ENCODE results near the gene ZMIZ1.

The ZMIZ1 gene

DNA sequence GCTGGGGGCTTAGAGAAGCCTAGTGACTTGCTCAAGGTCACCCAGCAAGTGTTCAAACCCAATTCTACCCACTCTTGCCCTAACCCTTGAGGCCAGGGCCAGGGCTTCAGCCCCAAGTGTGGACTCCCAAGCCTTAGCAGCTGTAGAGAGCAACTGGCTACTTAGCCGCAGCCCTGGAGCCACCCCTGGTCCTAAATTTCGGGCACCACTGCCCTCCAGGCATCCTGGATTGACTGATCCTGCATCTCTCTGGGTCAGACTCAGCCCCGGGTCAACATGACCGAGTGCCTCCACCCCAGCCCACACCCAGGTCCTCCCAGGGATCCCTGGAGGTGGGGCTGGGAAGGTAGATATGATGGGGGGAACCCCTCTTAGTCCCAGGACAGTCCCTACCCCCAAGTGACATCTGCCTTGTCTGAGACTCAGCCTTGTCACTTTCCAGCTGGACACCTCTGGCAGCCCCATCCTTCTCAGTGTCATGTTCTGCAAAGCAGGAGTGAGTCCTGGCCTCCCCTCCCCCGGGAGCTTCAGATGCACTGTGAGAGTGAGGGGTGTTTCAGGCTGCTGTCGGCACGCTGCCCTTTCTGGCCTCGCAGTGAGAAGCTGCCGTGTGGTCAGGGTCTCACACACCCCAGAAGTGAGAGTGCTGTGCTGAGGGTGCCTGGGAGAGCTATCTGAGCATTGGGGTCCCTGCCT, 89.8 kb downstream of the ZMIZ1 start:
- no peak for FAIRE-seq

DNA sequence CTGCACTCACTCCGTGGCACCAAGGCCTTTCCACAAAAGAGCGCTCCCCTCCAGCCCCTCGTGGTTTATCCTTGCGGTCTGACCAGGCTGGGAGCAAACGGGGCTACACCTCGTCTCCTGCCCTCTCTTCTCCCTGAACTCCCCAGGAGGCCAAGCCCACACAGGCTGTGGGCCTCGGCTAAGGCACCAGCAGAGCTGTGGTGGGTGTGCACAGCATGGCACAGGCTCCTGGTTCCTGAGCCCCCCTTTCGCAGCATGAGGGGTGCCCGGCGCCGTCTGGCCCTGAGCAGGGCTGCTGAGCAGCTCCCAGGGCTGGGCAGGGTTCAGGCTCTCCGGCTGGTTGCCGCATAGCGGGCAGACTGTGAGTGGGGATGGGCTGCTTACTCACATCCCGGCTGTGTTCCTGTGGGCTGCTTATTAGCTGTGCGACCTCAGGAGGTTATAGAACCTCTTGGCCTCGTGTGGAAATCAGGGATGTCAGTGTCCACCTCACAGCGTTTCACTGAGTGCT, 90.4 kb downstream of the ZMIZ1 start:
- no peak for FAIRE-seq

DNA sequence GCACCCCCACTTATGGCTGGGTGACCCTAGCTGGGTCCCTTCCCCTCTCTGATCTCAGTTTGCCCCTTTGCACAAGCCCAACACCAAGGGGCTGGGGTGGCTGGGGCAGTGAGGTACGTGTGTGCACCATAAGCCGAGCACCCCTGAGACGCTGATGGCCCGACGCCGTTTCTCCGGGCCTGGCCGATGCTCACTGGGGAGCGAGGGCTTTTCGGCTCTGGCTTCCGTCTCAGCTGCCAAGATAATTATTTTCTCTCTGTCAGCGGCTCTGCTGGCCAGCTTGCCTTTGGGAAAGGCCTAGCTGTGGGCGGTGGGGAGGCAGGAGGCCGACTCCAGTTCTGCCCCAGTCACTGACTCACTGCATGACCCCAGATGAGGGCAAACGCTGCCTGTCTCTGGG, 91.0 kb downstream of the ZMIZ1 start:
- FAIRE-seq = no peak

DNA sequence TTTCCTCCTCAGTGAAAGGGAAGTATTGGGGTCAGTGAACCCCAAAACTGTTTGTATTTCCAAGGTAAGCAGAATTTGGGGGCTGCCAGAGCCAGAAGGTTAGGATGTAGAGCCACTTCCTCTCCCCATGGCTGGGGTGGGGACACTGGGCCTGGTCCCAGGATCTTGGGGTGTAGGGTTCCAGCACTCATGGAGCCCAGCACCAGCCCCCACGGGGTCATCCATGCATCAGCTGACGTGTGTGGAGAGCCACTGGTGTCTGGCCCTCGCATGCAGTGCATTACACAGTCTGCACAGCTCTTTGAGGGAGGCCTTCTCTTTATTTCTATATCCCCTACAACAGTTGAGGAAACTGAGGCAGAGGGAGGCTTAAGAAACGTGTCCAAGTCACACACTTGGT, 91.4 kb downstream of the ZMIZ1 start:
- FAIRE-seq = no peak

DNA sequence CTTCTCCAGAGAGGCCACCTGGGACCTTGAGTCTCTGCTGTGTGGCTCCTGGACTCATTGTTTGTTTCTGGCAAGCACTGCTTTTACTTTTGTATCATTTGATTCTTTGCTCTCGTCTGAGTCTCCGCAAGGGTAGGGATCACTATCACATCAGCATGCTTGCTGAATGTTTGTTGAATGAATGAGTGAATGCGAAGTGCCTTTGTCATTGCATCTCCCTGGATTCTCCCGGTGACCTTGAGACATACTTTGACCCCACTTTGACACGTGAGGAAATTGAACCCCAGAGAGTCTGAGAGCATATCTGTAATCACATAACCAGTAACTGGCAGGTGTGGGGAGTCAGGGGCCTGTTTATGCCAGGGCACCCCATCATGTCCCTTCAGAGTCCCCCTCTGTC, 92.8 kb downstream of the ZMIZ1 start:
- no peak for FAIRE-seq

- FAIRE-seq = no peak
These were observed 93.3 kb downstream of the ZMIZ1 start for GRCh38 chr10:79162022-79162421.

GRCh38 chr10:79162861-79163665, 94.3 kb downstream of the ZMIZ1 start:
- no peak for FAIRE-seq

GRCh38 chr10:79163666-79163975, 94.9 kb downstream of the ZMIZ1 start:
- FAIRE-seq = no peak

GRCh38 chr10:79164075-79164474, 95.3 kb downstream of the ZMIZ1 start:
- no peak for FAIRE-seq

DNA sequence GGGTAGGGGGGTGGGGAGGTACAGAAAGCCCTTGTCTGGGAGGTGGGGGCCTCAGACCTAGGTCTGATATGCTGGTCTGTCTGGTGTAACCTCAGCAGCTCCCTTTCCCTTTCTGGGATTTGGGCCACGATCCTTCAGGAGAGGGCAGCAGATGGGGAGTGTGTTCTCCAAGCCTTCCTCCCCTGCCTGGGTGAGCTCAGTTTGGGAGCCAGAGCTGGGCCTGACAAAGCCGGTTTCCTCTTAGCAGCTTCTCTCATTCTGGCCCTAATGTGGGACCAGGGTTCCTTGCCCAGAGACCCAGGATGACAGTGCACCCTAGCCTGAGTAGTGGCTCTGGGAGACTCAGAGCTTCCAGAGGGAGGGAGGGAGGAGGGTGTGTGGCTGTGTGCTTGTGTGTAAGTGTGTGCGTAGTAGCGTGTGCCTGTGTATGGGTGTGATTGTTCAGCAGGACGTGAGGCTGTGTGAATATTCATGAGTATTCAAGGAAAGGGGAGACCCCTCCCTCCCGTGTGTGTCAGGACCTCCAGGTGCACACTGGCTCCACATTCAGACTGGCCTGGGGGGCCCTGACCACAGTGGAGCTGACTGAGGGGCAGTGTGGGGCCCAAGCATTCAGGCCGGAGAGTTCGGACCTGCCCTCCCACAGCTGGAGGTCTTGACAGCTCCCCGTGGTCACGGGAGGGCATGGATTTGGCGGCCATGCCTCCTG, 96.5 kb downstream of the ZMIZ1 start:
- FAIRE-seq = no peak

GRCh38 chr10:79166312-79166721, 97.6 kb downstream of the ZMIZ1 start:
- FAIRE-seq = no peak

DNA sequence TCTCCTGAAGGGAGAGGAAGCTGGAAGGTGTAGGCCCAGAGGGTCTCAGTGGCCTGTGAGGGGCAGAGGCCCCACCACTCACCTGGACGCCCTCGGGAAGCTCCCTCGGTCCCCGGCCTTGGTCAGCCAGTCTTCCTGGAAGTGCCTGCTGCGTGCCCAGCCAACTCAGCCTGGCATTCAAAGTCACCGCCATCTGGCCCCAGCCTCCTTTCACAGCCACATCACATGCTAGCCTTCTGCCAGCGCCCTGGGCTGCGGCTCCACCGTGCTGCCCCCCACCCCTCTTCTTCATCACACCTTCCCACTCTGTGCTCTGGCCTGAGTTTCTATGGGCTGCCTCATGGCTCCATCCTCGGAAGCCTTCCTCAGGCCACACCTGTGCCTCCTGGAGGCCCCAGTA, 98.0 kb downstream of the ZMIZ1 start:
- FAIRE-seq = no peak

- no peak for FAIRE-seq
These were observed 98.8 kb downstream of the ZMIZ1 start for GRCh38 chr10:79167537-79167936.

- FAIRE-seq = no peak
These were observed 99.4 kb downstream of the ZMIZ1 start for GRCh38 chr10:79168210-79168609.

DNA sequence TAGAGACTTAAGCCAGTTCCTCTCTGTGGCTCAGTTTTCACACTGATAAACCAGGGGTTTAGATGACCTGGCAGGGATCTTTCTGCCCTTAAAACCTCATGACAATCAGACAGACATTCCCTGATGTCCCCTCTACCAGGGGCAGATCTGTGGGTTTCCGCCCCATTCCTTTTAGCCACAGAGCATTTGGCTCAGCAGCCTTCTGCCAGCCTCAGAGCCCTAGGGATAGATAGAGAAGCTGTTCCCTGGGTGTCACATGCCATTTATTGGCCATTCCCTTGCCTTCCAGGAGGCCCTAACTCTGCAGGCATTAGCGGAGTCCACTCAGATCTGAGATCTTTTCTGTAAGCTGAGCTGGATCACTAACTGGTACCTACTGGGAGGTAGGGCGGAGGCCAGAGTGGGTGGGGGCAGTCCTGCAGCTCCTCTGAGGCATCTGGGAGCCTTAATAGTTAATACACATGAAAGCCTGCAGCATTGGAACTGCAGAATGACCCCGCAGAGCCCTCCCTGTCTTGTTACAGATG, 101.5 kb downstream of the ZMIZ1 start:
- no peak for FAIRE-seq

DNA sequence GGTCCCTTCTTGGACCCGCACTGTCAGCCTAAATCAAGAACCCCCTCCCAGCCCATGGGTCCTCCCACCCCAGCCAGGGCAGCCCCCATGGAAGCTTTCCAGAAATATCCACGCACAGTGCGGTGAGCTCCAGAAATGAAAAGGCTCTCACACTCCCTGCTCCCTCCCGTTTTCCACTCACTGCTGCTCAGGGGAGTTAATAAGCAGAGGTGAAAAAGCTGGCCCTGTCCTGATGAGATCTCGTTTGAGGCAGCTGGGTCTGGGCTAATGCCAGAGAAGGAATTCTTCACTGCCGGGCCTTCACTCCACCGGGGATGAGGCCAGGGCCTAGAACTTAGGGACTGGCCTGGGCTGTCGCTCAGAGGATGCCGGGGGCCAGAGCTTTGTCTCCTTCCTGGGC, 102.2 kb downstream of the ZMIZ1 start:
- no peak for FAIRE-seq

DNA sequence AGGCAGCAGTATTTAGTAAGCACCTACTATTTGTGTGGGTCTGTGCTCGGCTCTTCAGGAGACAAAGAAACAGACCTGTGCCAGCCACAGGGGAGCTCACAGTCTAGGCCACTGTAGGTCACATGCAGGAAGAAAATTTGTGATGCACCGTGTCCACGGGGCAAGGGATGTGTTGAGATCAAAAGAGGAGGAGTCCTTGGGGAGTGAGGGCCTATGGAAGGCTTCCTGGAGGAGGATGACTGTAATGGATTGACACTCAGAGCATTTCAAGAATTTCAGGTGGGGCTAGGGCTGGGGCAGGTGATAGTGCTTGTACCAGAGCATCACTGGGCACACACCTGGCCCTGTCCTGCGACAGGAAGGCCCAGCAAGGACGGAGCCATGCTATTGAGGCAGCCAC, 102.7 kb downstream of the ZMIZ1 start:
- FAIRE-seq = no peak

- FAIRE-seq = no peak
These were observed 104.1 kb downstream of the ZMIZ1 start for GRCh38 chr10:79172881-79173280.

- no peak for FAIRE-seq
These were observed 105.0 kb downstream of the ZMIZ1 start for GRCh38 chr10:79173582-79174262.

DNA sequence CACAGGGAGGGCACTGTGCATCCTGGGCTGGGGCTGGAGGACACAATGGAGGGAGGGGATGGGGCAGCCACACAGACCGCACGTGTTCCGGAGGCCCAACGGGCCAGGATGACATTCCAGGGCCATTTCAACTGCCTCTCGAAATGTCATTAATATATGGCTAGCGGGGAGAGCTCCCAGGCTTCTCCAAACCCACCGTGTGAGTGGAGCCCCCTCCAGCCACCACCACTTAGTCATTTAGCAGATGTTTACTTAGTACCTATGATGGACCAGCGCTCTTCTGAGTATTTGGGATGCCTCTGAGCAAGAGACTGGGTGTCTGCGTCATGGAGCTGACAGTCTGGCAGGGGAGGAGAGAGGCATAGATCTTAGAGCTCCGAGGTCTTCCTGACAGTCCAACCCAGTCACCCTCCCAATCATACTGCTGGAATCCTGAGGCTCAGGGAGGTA, 107.3 kb downstream of the ZMIZ1 start:
- no peak for FAIRE-seq

DNA sequence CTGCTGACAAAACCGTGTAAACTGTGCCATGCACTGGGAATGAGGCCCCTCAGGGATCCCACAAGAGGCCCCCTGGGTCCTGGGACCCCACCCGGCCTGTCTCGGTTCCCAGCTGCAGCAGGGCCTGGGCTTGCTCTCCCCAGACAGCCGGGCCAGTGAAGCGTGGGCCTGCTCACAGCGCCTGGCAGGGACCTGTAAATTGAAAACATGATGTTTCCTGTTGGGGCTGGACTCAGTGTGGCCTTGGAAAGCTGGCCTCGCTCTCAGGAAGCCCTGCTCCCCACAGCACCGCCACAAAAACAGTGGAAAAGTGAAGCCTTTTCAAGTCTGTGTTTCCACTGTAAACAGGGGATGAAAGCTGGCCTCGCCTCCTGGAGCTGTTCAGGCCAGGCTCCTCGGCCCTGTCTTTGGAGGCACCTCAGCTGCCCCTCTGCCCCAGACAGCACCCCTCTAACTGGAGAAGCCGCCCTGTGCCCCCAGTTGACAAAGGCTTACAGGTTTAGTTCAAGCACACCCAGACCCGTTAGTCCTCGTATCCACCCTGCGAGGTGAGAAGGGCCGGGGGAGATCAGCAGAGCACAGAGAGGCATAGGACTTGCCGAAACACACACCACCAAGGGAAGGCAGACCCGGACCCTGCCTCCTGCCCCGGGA, 108.3 kb downstream of the ZMIZ1 start:
- no peak for FAIRE-seq

GRCh38 chr10:79178070-79178576, 109.4 kb downstream of the ZMIZ1 start:
- FAIRE-seq = no peak

Measured in endometrium (tissue), 2 donors.